Astrocyte (in vitro differentiated cells and primary cell): ENCODE measurements around the gene DUSP3.

Source experiments
- CTCF ChIP-seq: IDR thresholded peaks from 2 replicates; pipeline ENCODE4 v1.5.1; 2011; ENCODE audit warnings: low read depth, mild to moderate bottlenecking, inconsistent platforms, low read length, moderate library complexity; ENCODE audit not compliant: insufficient read depth
- EZH2 ChIP-seq: IDR thresholded peaks from 2 replicates; pipeline ENCODE4 v1.6.1; 2012; ENCODE audit warnings: mild to moderate bottlenecking, low read length, inconsistent platforms; ENCODE audit not compliant: insufficient read depth

DNA sequence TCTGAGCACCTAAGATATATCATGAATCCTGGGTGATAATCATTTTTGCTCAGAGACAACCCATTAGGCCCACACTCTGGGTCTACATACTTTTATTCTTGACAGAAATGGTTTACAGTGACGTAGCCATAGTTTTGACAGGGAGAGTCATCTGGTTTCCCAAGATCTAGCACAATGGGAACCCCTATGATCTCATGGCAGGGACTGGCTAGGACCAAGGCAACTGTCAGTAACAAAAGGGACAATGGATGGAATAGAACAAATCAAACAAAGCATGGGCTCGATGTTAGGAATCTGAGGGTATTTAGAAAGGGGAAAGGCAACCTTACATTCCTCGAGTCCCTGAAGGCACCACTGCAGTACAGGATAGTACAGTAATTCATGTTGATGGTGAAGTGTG is 22.0 kb upstream of the DUSP3 start:
- TF ChIP-seq EZH2 (no peak), CTCF (no peak)
